Progenitor cell of endocrine pancreas (in vitro differentiated cells): ENCODE results near the gene TAPT1. TPM values are rescaled to one million over a fixed set of nuclear protein-coding genes. Genes with fewer than 3 reads are reported as not detected.

ENCODE experiments used
- DNase-seq: peaks from one replicate; pipeline ENCODE4 v3.0.0; 2021; ENCODE audit warnings: low spot score; ENCODE audit not compliant: unreplicated experiment
- H3K27ac Mint-ChIP-seq: 2 replicates; pipeline ENCODE4 v1.8.0; 2021; ENCODE audit warnings: mild to moderate bottlenecking, moderate library complexity, mixed read lengths
- H3K27me3 Mint-ChIP-seq: 2 replicates; pipeline ENCODE4 v1.8.0; 2021; ENCODE audit warnings: mixed read lengths
- H3K36me3 Mint-ChIP-seq: 2 replicates; pipeline ENCODE4 v1.8.0; 2022; ENCODE audit warnings: mixed read lengths; ENCODE audit not compliant: insufficient read depth
- H3K4me1 Mint-ChIP-seq: 2 replicates; pipeline ENCODE4 v1.8.0; 2021; ENCODE audit warnings: low read depth, mixed read lengths
- H3K4me3 Mint-ChIP-seq: 2 replicates; pipeline ENCODE4 v1.8.0; 2021; ENCODE audit warnings: low read depth, mild to moderate bottlenecking, moderate library complexity, mixed read lengths
- H3K9me3 Mint-ChIP-seq: 2 replicates; pipeline ENCODE4 v1.8.0; 2021; ENCODE audit warnings: low read depth, mixed read lengths
- total RNA-seq: library from RNA; stranded (reverse); gene quantifications from 2 replicates; pipeline ENCODE4 v1.2.1, GENCODE V29; 2021
- TF ChIP-seq, protein P1 (sequence below): fragments of 200-600 bp; sonication (generic); IDR thresholded peaks from one replicate; pipeline ENCODE4 v1.5.0; 2021; ENCODE audit warnings: antibody characterized with exemption, mild to moderate bottlenecking; ENCODE audit not compliant: unreplicated experiment

TAPT1 gene
- total RNA-seq, 1 donor from 2014 or later = 29.1 TPM

DNA sequence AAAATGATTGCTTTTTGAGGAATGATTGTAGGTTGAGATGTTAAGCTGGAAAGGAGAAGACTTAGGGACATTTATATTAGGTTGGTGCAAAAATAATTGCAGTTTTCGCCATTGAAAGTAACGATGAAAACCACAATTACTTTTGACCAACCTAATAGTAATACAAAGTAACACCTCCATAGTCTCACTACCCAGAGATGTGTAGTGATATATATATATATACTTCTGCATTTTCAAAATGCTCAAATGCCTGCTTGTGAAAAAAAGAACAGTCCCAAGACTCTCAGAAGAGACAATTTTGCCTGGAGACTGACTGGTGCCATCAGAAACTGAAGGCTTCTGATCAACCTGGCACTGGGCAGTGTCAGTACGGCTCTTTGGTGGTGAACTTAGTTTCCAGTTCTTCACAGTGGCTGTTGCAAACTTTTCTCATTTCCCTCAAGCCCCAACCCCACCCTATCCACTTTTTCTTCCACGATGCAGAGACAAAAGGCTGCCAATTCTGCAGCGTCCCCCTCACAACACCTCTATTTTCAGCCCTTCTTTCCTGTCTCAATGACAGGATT, 35.1 kb upstream of the TAPT1 start:
- Mint-ChIP-seq H3K4me3 (no peak overlapping the region), H3K27ac (no peak overlapping the region), H3K9me3 (no peaks in the 10 kb centered on the region), H3K27me3 (no peaks in the 10 kb centered on the region), H3K4me1 (no peaks in the 10 kb centered on the region), H3K36me3 (peaks cover 13% of the 10 kb centered on the region)
- TF ChIP-seq, protein P1, sequence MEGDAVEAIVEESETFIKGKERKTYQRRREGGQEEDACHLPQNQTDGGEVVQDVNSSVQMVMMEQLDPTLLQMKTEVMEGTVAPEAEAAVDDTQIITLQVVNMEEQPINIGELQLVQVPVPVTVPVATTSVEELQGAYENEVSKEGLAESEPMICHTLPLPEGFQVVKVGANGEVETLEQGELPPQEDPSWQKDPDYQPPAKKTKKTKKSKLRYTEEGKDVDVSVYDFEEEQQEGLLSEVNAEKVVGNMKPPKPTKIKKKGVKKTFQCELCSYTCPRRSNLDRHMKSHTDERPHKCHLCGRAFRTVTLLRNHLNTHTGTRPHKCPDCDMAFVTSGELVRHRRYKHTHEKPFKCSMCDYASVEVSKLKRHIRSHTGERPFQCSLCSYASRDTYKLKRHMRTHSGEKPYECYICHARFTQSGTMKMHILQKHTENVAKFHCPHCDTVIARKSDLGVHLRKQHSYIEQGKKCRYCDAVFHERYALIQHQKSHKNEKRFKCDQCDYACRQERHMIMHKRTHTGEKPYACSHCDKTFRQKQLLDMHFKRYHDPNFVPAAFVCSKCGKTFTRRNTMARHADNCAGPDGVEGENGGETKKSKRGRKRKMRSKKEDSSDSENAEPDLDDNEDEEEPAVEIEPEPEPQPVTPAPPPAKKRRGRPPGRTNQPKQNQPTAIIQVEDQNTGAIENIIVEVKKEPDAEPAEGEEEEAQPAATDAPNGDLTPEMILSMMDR = no peak
- no peak for DNase-seq

DNA sequence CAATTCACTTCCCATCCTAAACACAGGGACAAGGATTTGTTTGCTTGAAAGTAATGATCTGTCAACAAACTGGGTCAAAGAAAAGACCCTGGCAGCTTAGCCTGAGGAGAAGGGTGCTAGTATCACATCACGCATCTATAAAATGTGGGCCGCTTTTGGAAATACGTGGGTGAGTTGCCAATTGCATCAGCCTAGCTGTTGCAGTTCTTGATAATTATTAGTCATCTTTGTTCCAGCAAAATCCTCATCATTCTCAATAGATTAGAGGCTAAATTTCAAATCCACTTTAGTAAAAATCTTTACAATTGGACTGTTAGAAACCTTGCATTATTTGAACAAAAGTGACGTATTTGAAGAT, 33.6 kb upstream of the TAPT1 start:
- no peak for DNase-seq
- Mint-ChIP-seq H3K27me3 (no peaks in the 10 kb centered on the region), H3K4me1 (no peaks in the 10 kb centered on the region), H3K4me3 (no peak overlapping the region), H3K9me3 (no peaks in the 10 kb centered on the region), H3K27ac (no peak overlapping the region), H3K36me3 (peaks cover 20% of the 10 kb centered on the region)
- TF ChIP-seq, protein P1 = no peak

DNA sequence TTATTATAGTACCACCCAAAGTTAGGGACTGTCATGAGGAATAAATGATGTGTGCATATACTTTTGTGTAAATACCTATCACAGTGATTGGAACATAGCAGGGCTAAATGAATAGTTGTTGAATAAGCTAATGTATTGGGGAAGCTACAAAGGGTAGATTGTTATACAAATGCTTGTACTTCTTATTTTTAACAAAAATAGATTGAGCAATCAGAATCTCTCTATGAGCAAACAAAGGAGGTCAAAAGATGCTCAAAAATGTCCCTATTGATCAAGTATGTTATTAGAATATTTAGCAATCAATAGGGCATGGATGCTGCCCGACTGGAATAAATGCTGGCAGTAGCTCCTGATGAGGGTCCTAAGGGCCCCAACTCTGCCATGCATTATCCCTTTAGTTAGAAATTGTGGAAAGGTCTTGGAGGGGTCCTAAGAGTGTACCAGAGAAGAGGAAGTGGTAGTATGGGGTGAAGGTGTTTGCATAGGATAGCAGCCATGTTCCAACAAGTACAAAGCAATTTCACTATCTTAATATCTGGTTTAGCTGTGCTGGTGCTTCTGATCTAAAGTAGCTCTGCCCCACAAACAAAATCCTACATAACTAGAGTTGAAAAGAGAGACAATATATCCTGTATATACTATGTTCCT, 33.1 kb upstream of the TAPT1 start:
- H3K4me1 Mint-ChIP-seq = no peaks in the 10 kb centered on the region
- no peak for DNase-seq
- TF ChIP-seq, protein P1 = no peak

DNA sequence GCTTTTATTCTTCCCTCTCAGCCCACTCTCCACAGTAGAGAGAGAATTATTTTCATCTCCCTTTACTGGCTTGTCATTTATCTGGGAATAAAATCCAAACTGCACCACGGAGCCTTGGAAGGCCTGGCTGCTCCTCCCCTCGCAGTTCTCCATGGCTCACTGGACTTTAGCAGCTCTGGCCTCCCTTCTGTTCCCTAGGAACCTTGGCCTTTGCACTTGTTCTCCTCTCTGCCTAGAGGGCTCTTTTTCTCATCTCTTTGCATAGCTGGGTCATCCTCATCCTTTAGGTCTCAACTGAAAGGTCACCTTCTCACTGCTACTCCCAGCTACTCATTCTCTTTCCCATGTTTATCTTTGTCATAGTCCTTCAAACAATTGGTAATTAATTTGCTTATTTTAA, 31.3 kb upstream of the TAPT1 start:
- peaks cover 32% of the 10 kb centered on the region for H3K36me3 Mint-ChIP-seq
- H3K27me3 Mint-ChIP-seq = no peaks in the 10 kb centered on the region
- no peak overlapping the region for H3K4me3 Mint-ChIP-seq
- H3K9me3 Mint-ChIP-seq = no peaks in the 10 kb centered on the region
- DNase-seq = no peak
- peaks cover 3% of the 10 kb centered on the region for H3K4me1 Mint-ChIP-seq
- no peak overlapping the region for H3K27ac Mint-ChIP-seq
- TF ChIP-seq, protein P1 = no peak

More for the DNA sequence above, 33.1 kb upstream of the TAPT1 start:
- Mint-ChIP-seq H3K27ac (no peak overlapping the region), H3K36me3 (peaks cover 20% of the 10 kb centered on the region), H3K4me3 (no peak overlapping the region), H3K27me3 (no peaks in the 10 kb centered on the region), H3K9me3 (no peaks in the 10 kb centered on the region)

DNA sequence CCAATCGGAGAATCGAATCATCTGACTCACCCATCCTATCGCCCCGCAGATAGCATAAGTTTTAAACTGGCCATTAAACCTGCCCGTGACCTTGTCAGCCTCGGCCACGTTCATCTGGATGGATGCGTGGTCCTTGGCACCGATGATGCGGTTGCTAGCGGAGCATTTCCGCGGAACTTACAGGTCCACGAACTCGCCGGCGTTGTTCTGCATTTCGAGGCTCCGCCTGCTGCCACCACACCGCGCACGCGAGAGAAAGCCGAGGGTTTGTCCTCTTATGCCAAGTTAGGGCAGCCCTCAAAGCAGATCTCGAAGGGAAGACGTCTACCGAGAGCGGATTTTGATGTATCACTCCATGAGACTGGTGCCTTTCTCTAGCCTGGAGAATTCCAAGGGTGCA, 30.1 kb upstream of the TAPT1 start:
- TF ChIP-seq, protein P1 = no peak
- Mint-ChIP-seq H3K27ac (no peak overlapping the region), H3K4me3 (no peak overlapping the region), H3K36me3 (peaks cover 31% of the 10 kb centered on the region), H3K9me3 (no peaks in the 10 kb centered on the region), H3K27me3 (no peaks in the 10 kb centered on the region), H3K4me1 (peaks cover 3% of the 10 kb centered on the region)
- no peak for DNase-seq
